ENCODE data around the gene ZCCHC14.
"Not testable (repeated sequence)": the region's sequence is repeated elsewhere in the genome, so short reads cannot be mapped to it uniquely, and the experiment has no call there.

Gene ZCCHC14

GRCh38 chr16:87409153-87409552 is 83.7 kb downstream of the ZCCHC14 start:
- DNase-seq (ENCODE audit: low read depth): no peak

GRCh38 chr16:87407511-87408112 is 85.2 kb downstream of the ZCCHC14 start:
- no peak for DNase-seq (ENCODE audit: low read depth)

- DNase-seq (ENCODE audit: low read depth): no peak
These were observed 86.2 kb downstream of the ZCCHC14 start for GRCh38 chr16:87406495-87407088.

DNA sequence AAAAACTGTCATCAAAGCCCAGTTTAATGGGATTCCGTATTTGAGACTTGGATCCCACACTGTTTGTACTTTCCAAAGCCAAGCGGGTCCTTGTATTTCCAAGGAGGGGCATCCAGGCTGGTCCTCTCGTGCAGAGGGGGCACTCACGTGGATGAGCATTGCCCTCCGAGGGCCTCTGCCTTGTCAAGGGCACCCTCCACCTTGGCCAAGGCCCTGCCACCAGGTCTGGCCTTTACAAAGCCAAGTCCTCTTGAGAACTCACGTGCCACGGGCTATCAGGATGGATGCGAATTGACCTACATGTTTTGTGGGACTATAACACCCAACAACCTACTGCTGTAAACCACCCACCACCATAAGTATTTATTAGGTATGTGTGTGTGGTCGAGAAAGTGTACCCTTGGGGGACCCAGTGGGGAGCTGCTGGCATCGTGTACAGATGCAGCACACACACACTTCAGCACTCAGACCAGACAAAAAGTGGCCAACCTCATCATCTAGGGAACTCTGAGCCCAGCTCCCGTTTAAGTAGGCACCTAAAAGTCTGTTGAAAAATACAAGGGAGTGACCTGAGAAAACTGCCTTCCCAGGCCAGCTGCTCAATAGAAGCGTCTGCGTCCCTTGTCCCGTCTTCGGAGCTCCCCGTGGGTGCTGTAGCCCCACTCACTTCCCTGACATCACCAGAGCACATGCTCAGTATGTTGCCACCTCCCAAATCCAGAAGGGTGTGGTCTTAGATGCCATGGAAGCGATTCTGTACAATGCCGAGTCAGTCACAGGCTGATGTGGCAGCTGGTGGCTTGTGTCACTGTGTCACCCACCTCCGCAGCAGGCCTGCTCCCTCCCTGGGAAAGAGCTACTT is 87.8 kb downstream of the ZCCHC14 start:
- no peak for DNase-seq (ENCODE audit: low read depth)

- no peak for DNase-seq (ENCODE audit: low read depth)
These were observed 97.5 kb downstream of the ZCCHC14 start for GRCh38 chr16:87395181-87395842.

- no peak for DNase-seq (ENCODE audit: low read depth)
These were observed 99.2 kb downstream of the ZCCHC14 start for GRCh38 chr16:87393680-87394055.

- DNase-seq (ENCODE audit: low read depth): no peak
These were observed 99.8 kb downstream of the ZCCHC14 start for GRCh38 chr16:87392821-87393679.

DNA sequence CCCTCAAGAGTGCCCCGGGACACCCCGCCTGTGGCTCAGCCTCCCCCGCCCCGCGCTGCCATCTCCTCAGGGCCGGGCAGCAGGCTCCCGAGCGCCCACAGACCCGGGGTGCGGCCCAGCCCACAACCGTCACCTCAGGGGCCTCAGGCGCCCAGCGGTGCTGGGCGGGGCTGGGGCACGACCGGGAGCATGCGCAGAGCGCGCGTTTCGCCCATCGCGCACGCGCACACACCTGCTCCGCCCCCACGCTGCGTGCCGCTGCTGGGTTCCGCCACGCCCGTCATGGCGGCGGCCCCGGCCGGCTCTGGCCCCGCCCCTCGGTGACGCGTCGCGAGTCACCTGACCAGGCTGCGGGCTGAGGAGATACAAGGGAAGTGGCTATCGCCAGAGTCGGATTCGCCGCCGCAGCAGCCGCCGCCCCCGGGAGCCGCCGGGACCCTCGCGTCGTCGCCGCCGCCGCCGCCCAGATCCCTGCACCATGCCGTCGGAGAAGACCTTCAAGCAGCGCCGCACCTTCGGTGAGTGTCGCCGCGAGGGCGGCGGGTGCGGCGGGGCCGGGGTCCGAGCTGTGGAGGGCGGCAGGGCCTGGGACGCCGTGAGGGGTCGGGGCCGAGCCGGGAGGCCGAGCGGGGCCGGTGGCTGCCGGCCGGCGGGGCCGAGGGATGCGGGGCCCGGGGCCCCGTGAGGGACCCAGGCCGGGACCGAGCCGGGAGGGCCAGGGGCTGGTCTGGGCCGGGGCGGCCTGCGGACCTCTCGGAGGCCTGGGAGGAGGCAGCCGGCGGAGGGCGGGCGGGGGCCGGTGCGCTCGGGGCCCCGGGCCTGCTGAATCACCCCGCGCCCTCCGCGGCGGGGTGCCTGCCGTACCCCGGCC is 100.6 kb downstream of the ZCCHC14 start, which contains the start of gene MAP1LC3B:
Gene MAP1LC3B (plus strand): TSS at position 387 of the 871 bp plus-strand sequence. CDS start 92 bp downstream, at position 479.
- DNase-seq (ENCODE audit: low read depth): peak; percentile 94

- no peak for DNase-seq (ENCODE audit: low read depth)
These were observed 101.4 kb downstream of the ZCCHC14 start for GRCh38 chr16:87391324-87391949.

GRCh38 chr16:87390641-87391323 is 102.0 kb downstream of the ZCCHC14 start:
- DNase-seq (ENCODE audit: low read depth): no peak

- not testable (repeated sequence) for DNase-seq (ENCODE audit: low read depth)
These were observed 102.9 kb downstream of the ZCCHC14 start for GRCh38 chr16:87389914-87390313.

DNA sequence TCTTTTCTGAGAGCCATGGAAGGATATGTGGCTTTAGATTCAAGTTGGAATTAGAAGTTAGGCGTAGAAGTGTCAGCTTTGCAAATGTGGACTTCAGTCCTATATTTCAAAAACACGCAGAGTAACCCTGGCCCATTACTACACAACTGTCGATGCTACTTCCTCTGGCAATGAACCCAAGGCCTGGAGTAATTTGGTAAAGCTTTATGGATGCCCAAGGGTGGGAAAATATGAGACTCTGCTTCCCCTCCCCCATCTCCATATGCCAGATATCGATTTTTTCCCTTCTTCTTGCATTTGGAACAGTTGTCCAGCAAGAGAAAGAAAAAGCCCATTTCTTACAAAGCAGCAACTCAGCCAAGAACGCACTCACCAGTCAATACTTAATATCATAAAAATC is 103.6 kb downstream of the ZCCHC14 start:
- no peak for DNase-seq (ENCODE audit: low read depth)

DNA sequence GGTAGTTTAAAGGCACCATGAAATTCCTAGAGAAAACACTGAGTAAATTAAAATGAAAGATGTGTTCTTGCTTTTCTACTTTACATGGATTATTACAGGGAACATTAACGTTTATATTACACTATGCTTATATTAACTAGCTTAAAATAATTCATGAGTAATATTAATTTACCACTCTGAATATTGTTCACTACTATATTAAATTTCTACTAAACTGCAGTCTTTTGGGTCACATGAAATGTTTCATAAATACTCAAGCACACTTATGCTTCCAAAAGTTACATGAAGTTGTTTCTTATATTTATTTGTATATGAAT is 104.0 kb downstream of the ZCCHC14 start:
- DNase-seq (ENCODE audit: low read depth): no peak

GRCh38 chr16:87387942-87388817 is 104.6 kb downstream of the ZCCHC14 start:
- DNase-seq (ENCODE audit: low read depth): peak; percentile 84

DNA sequence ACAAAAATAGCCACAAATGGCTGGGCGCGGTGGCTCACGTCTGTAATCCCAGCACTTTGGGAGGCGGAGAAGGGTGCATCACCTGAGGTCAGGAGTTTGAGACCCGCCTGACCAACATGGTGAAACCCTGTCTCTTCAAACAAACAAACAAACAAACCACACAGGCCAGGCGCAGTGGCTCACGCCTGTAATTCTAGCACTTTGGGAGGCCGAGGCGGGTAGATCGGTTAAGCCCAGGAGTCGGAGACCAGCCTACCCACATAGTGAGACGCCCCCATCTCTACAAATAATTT is 108.0 kb downstream of the ZCCHC14 start:
- DNase-seq (ENCODE audit: low read depth): not testable (repeated sequence)

- DNase-seq (ENCODE audit: low read depth): no peak
These were observed 108.5 kb downstream of the ZCCHC14 start for GRCh38 chr16:87384162-87384874.

- DNase-seq (ENCODE audit: low read depth): peak; percentile 85
These were observed 109.2 kb downstream of the ZCCHC14 start, which contains the start of gene FBXO31 for GRCh38 chr16:87383505-87384161. FBXO31 (minus strand) TSS chr16:87383776; CDS start chr16:87383744, 32 bp downstream.

Measured in T follicular helper cell (primary cell).